ENCODE measurements around the gene TMX2. TPM values are rescaled to one million over a fixed set of nuclear protein-coding genes. Genes with fewer than 3 reads are reported as not detected.
A peak's percentile ranks its signal among the peaks of the same experiment; 100 is the strongest.

The TMX2 gene
- total and polyA plus RNA-seq, 12 donors, result 45.4 to 105 (median 69.0) TPM

DNA sequence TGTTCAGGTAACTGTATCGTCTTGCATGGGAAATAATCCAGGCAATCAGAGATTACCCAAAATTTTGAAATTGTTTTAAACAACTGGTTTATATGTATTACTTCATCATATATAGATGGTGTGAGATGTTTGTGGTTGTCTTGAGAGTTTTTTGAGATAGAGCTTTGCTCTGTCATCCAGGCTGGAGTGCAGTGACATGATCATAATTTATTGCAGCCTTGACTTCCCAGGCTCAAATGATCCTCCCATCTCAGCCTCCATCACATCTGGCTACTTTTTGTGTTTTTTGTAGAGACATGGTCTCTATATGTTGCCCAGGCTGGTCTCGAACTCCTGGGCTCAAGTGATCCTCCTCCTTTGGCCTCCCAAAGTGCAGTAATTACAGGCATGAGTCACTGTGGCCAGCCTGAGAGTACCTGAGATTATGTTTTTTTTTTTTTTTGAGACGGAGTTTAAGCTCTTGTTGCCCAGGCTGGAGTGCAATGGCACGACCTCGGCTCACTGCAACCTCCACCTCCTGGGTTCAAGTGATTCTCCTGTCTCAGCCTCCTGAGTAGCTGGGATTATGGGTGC lies 60.7 kb downstream of the TMX2 start:
- DNase-seq (no peak), ATAC-seq (no peak)
- H3K9me3 ChIP-seq, result no peaks in the 10 kb centered on the region
- H3K4me1 ChIP-seq, result peaks cover 29 to 100% (median 94%) of the 10 kb centered on the region in 9 donors
- intact Hi-C loops (cut with DNase I), result loop anchor here in 1 of 10 donors (10.0 kb wide), 1 partner anchor 252 kb away; the partner anchor contains the start of gene OR9Q1
- H3K27me3 ChIP-seq, result no peaks in the 10 kb centered on the region
- peak overlapping the region in 5 of 10 donors; percentile 3 to 93 (median 53) for H3K27ac ChIP-seq
- 72% methylated on average over 5 of the region's 5 CpGs for WGBS, 2 donors
- no peak overlapping the region for H3K4me3 ChIP-seq
- TF ChIP-seq, protein P1, sequence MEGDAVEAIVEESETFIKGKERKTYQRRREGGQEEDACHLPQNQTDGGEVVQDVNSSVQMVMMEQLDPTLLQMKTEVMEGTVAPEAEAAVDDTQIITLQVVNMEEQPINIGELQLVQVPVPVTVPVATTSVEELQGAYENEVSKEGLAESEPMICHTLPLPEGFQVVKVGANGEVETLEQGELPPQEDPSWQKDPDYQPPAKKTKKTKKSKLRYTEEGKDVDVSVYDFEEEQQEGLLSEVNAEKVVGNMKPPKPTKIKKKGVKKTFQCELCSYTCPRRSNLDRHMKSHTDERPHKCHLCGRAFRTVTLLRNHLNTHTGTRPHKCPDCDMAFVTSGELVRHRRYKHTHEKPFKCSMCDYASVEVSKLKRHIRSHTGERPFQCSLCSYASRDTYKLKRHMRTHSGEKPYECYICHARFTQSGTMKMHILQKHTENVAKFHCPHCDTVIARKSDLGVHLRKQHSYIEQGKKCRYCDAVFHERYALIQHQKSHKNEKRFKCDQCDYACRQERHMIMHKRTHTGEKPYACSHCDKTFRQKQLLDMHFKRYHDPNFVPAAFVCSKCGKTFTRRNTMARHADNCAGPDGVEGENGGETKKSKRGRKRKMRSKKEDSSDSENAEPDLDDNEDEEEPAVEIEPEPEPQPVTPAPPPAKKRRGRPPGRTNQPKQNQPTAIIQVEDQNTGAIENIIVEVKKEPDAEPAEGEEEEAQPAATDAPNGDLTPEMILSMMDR (IDR thresholded peaks at IDR 0.05), result no peak
- no peaks in the 10 kb centered on the region for H3K36me3 ChIP-seq

DNA sequence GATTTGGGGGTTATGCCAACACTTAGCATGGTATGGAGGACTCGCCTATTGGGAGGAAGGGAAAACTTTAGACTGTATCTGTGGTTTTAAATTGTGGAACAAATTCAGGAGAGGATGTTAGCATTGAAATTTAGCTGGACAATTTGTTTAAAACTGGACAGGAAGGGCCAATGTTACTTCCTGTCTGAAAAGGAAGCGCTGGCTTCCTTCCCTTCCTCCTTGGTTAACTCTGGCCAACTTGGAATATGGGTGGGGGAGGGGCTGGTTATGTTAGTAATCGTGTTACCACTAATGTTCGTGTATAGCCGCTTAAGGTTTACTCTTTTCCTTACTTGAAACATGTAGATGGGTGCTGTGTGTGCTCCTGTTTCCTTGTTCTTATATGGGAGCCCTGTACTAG lies 63.1 kb downstream of the TMX2 start:
- peak in 1 of 2 donors; percentile 68 for DNase-seq
- Histone ChIP-seq H3K4me3 (peak overlapping the region in 7 of 10 donors; percentile 2 to 40 (median 26)), H3K27ac (peak overlapping the region; percentile 21 to 95 (median 90)), H3K36me3 (peaks cover 0 to 2% (median 0%) of the 10 kb centered on the region in 9 donors), H3K4me1 (peaks cover 37 to 100% (median 98%) of the 10 kb centered on the region in 9 donors), H3K9me3 (no peaks in the 10 kb centered on the region), H3K27me3 (no peaks in the 10 kb centered on the region)
- peak in 2 of 8 donors; percentile 13 to 34 for ATAC-seq
- TF ChIP-seq, protein P1 (IDR thresholded peaks at IDR 0.05), result no peak
- WGBS, 2 donors, result 25 to 31% methylated on average over 5 of the region's 5 CpGs
- intact Hi-C loops (cut with DNase I), result loop anchor here in 2 of 10 donors (1.0 to 10.0 kb wide), 2 partner anchors 13 to 249 kb away; partner anchors contain the start of gene OR9Q1 (in 1 of the 2)

DNA sequence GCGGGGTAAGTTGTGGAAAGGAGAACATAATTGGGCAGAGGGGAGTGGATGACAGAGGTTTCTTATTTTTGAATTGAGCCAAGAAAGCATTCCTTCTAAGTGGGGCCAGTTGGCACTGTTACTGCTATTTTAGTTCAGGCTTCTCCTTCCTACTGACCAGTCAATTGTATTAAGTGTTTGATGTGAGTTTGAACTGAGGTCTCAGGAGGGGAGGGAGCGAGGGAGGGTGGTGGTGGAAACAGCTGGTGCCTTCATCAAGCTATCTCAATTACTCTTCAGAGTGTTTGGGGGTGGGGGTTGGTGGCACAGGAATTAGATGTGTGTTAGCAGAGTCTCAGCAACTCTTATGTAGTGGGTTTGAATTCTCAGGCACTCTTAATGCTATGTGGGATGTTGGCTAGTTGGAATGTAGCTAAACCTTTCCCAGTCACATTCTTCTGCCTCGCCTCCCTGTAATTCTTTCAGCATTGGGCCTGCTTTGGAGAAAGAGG lies 63.7 kb downstream of the TMX2 start:
- Histone ChIP-seq H3K4me1 (peaks cover 41 to 100% (median 98%) of the 10 kb centered on the region in 9 donors), H3K27me3 (no peaks in the 10 kb centered on the region), H3K36me3 (peaks cover 0 to 8% (median 0%) of the 10 kb centered on the region in 9 donors), H3K4me3 (peak overlapping the region in 7 of 10 donors; percentile 2 to 40 (median 26)), H3K27ac (peak overlapping the region; percentile 21 to 95 (median 90)), H3K9me3 (no peaks in the 10 kb centered on the region)
- DNase-seq (peak in 1 of 2 donors; percentile 43), ATAC-seq (peak in 5 of 8 donors; percentile 7 to 39 (median 23))
- TF ChIP-seq, protein P1 (IDR thresholded peaks at IDR 0.05), result no peak
- 26 to 28% methylated on average over 3 of the region's 3 CpGs for WGBS, 2 donors
- intact Hi-C loops (cut with DNase I), result loop anchor here in 2 of 10 donors (2.0 to 10.0 kb wide), 2 partner anchors 13 to 249 kb away; partner anchors contain the start of gene OR9Q1 (in 1 of the 2)

DNA sequence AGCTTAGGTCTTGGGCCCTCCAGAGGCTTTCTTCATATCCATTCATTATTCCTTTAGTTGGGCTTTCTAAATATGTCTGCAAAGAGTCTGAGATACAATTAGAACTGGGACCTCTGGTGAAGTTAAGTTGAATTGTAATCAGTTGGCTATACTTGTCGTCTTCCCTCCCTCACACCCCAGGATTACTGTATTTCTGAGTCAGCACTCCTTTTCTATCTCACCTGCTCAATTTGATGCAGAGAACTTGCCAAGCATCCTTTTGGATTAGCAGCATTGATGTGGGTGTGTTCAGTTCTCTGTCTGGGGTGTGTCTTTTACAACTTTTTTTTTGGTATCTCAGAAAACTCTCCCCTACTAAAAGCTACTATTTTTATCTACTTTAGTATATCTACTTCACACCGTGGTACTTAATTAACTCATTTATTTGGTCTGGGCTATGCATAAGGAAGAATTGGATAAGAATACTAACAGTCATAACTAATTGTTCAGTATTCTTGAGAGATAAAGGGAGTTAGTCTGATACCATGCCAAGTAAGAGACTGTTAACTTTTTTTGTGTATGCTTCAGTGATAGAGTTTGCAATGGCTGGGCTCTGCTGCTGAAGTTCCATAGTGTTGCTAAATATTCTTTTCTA lies 64.3 kb downstream of the TMX2 start:
- TF ChIP-seq, protein P1 (IDR thresholded peaks at IDR 0.05), result no peak
- peaks cover 0 to 13% (median 0%) of the 10 kb centered on the region in 9 donors for H3K36me3 ChIP-seq
- intact Hi-C loops (cut with DNase I), result loop anchor here in 2 of 10 donors (2.0 to 10.0 kb wide), 2 partner anchors 14 to 248 kb away; partner anchors contain the start of gene OR9Q1 (in 1 of the 2)
- peak overlapping the region in 4 of 10 donors; percentile 34 to 40 (median 38) for H3K4me3 ChIP-seq
- H3K27ac ChIP-seq, result peak overlapping the region; percentile 21 to 95 (median 90)
- H3K27me3 ChIP-seq, result no peaks in the 10 kb centered on the region
- ATAC-seq (no peak), DNase-seq (no peak)
- 9 to 15% methylated on average over 2 of the region's 2 CpGs for WGBS, 2 donors
- H3K9me3 ChIP-seq, result no peaks in the 10 kb centered on the region
- peaks cover 45 to 100% (median 98%) of the 10 kb centered on the region in 9 donors for H3K4me1 ChIP-seq

All from heart right ventricle (tissue), 16 donors.